Kasumi-1 (cell line): ENCODE measurements around the gene NDUFB2.
A peak's percentile ranks its signal among the peaks of the same experiment; 100 is the strongest.
"Not testable (repeated sequence)": the region's sequence is repeated elsewhere in the genome, so short reads cannot be mapped to it uniquely, and the experiment has no call there.

Source experiments
- DNase-seq, 2 experiments: peaks; one replicate each; lab custom pipeline; 2025; lab: John Stamatoyannopoulos, UW

NDUFB2 gene

DNA sequence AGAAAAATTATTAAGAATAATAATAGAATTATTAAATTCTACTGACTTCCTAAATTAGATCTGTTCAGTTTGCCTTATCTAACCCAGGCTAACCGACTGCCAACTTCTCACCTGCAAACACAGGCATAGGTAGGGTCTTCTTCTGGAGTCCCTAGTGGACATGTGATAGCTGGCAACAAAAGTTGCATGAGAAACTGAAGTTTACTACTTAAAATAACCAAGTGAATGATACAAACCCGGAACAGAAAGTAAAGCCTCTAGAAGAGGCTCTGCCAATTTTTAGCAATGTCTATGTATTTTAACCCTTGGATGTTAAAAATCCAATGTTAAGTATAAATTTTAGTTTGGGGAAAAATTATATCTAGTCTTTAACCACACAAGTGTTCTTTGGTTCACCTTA is 37.6 kb downstream of the NDUFB2 start:
- no peak for DNase-seq

DNA sequence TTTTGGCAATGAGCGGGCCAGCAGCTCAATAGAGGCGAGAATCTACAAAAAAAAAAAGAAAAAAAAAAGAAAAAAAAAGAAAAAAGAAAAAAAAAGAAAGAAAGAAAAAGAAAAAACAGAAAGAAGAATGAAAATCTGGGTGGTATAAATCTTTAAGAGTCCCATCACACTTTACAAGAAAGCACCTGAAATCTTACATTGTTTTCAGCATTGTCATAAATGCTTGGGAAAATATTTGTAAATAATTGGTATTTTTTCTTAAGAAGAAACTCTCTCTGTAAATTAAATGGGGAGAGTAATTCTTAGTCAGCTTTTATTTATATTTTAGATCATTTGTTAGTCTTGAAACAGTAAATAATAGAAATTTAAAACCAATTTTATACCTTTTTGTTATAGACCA is 38.2 kb downstream of the NDUFB2 start:
- DNase-seq = no peak

DNA sequence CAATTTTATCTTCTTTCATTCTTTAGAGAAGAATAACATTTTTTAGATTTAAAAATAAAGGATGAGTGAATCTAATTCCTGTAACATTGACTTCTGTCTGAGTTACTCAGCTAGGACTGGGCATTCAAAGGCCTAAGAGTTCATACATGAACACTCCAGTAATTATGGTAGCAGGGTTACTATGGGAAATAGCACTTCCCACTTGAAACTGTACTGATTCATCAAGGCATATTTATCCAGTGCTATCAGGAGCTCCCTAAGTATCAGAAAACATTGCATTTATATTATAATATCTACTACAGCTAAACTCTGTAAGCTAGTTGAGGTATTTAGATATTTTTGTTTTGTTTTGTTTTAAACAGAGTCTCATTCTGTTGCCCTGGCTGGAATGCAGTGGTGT is 41.8 kb downstream of the NDUFB2 start:
- no peak for DNase-seq

DNA sequence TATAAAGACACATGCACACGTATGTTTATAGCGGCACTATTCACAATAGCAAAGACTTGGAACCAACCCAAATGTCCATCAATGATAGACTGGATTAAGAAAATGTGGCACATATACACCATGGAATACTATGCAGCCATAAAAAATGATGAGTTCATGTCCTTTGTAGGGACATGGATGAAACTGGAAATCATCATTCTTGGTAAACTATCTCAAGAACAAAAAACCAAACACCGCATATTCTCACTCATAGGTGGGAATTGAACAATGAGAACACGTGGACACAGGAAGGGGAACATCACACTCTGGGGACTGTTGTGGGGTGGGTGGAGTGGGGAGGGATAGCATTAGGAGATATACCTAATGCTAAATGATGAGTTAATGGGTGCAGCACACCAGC is 46.7 kb downstream of the NDUFB2 start:
- not testable (repeated sequence) for DNase-seq

DNA sequence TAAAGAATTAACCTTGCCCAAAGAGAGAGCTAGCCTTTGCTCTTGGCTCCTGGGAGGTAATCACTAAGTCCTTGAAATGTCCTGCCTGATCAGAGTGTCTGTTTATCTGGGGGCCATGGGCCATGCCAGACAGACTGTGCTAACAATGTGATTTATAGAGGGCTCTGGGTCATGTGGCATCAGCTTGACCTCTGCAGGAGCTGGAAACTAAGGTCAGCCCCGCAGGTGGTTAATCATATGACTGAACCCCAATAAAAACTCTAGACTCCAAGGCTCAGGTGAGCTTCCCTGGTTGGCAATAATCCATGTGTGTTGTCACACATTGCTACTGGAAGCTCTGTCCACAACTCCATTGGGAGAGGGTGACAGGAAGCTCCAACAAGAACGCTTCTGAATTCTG is 47.5 kb downstream of the NDUFB2 start:
- DNase-seq = no peak

DNA sequence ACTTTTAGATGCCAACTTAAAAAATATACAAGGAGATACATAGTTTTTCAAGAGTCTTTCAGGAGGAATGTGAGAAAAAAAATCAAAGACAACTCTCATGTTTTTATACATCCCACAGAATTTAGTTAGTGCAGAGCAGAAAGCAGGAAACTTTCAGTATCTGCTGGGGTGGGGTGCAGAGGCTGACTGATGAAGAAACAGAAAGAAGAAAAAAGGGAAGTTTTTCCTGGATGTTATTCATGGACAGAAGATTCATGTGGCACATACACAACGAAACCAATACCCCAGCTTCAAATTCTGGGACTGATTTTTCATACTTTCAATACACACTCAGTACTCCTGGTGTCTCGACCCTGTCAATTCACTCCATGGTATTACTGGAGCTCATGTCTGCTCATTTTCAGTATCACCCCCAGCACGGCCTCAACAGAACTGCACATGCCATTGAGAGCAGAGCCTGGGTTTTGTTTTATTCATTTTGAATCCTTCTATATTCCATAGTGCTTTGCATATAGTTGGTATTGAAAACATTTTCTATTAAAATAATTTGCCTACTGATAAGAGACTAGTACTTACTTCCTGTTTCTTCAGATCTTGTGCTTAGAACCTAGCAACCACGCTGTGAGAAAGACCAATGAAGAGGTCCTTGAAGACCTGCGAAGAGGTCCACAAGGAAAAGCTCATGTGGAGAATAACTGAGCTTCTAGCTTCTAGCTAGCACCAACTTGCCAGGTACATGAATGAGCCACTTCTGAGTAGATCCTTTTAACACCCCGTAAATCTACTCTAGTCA is 49.0 kb downstream of the NDUFB2 start:
- peak; percentile 38 to 59 for DNase-seq

DNA sequence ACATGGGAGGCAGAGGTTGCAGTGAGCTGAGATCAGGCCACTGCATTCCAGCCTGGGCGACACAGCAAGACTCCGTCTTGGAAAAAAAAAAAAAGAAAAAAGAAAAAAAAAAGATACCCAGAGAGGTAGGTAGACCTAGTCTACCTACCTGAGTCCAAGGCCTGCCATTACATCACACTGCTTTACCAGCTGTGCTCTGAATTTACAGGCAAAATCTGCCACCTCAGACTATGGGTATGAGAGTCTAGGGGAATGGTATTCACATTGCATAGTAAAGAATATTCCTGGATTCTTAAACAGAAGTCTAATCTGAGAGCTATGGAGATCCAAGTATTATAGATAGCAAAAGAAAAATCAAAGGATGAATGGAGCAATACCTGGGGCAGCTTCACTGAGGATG is 50.2 kb downstream of the NDUFB2 start:
- DNase-seq = no peak

DNA sequence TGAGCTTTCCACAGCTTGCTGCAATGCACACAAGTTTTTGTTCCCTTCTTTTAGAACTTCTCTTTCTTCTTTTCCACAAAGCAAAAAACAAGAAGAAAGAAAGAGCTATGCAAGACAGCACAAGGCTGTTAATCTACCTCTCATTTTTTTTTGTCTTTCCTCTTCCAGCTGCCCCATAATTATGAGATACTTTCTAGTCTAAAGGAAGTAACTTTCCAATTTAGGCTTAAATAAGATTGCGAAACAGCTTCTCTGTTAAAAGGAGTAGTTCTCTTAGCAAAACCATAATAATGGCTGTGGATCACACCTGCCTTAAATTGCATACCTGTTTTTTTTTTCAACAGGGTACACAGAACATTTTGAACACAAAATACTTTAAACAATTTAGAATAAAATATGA is 56.0 kb downstream of the NDUFB2 start:
- peak; percentile 10 to 28 for DNase-seq

DNA sequence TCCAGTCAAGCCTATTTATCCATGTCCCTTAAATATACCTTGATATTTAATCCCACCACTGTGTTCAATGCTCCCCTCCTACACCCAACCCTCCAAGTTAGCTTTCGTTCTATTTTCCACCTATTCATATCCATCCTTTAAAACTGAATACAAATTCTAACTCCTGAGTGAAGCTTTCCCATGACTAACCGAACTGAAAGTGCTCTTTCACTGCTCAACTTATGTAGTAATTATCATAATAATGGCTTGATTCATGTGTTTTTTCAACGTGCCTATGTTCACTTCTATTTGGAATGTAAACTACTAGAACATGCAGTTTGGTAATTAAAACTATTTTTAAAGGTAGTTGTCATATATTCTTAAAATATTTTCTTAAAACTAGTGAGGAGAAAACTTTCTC is 58.0 kb downstream of the NDUFB2 start:
- DNase-seq = no peak
